Testis (tissue), 2 donors: ENCODE data around the gene TP73.

Experiments
- CTCF ChIP-seq, 3 experiments: fragments of 450-650 bp in 2 of 3; fragments of 200-600 bp in 1 of 3; sonication (generic) in 1 of 3; IDR thresholded peaks; one replicate each; pipeline ENCODE4 v1.5.1; 2016 to 2019; ENCODE audit warnings: antibody characterized with exemption in 3 of 3, mild to moderate bottlenecking in 2 of 3, moderate library complexity in 1 of 3
- POLR2A ChIP-seq: fragments of 450-650 bp; IDR thresholded peaks from one replicate; pipeline ENCODE4 v1.6.1; 2017; ENCODE audit warnings: antibody characterized with exemption, mild to moderate bottlenecking, moderate library complexity

GRCh38 chr1:3762873-3763228 lies 110.5 kb downstream of the TP73 start:
- no peak for TF ChIP-seq CTCF (IDR thresholded peaks at IDR 0.05)
- TF ChIP-seq POLR2A: no peak
